Panc1 (cell line): ENCODE data around the gene TLE3. TPM values are rescaled to one million over a fixed set of nuclear protein-coding genes. Genes with fewer than 3 reads are reported as not detected.

ENCODE experiments used
- ATAC-seq: fragments of 200-7000 bp; cut with Tn5 transposase; 2 replicates; pipeline ENCODE4 v1.9.1; 2020; ENCODE audit warnings: mild to moderate bottlenecking, moderate library complexity
- BruUV-seq: library from RNA; stranded (reverse); fragments of 400-500 nt; replicated peaks from 2 replicates; lab custom pipeline; 2021; lab: Mats Ljungman, UMichigan
- CTCF ChIA-PET: fragments of 300-600 bp; sonication (Branson Sonifier 250); formaldehyde crosslinking; loops from one replicate; lab custom pipeline; 2022; ENCODE audit warnings: antibody characterized with exemption; lab: Charles Lee
- POLR2A ChIA-PET: fragments of 300-600 bp; sonication (Branson Sonifier 250); formaldehyde crosslinking; loops from one replicate; lab custom pipeline; 2022; ENCODE audit warnings: antibody characterized with exemption; lab: Charles Lee
- DNase-seq: peaks from one replicate; pipeline ENCODE4 v3.0.0-alpha.2; 2010; ENCODE audit warnings: low read depth, low spot score
- H3K27ac ChIP-seq: 2 replicates; pipeline ENCODE4 v1.5.1; 2011; ENCODE audit warnings: mild to moderate bottlenecking, low read length, inconsistent platforms
- H3K27me3 ChIP-seq: fragments of 200-500 bp; sonication (Bioruptor generic); 2 replicates; pipeline ENCODE4 v1.6.0; 2014; ENCODE audit warnings: low read length, inconsistent platforms; ENCODE audit not compliant: control insufficient read depth, insufficient read depth
- H3K36me3 ChIP-seq: fragments of 200-500 bp; sonication (Bioruptor generic); 2 replicates; pipeline ENCODE4 v1.5.1; 2014; ENCODE audit warnings: inconsistent platforms, mild to moderate bottlenecking, low read length, moderate library complexity; ENCODE audit not compliant: control insufficient read depth, insufficient read depth
- H3K4me1 ChIP-seq: 2 replicates; pipeline ENCODE4 v1.5.1; 2011; ENCODE audit warnings: inconsistent platforms, mild to moderate bottlenecking, low read length, moderate library complexity; ENCODE audit not compliant: control insufficient read depth, insufficient read depth
- H3K4me3 ChIP-seq, 2 experiments: 2 replicates each; pipeline ENCODE4 v1.5.1; 2011 to 2012; ENCODE audit warnings: low read depth in 2 of 2, low read length in 2 of 2, mild to moderate bottlenecking in 2 of 2, inconsistent platforms in 1 of 2, moderate library complexity in 1 of 2
- H3K9me3 ChIP-seq: fragments of 200-500 bp; sonication (Bioruptor generic); 2 replicates; pipeline ENCODE4 v1.5.1; 2014; ENCODE audit warnings: low read depth, mild to moderate bottlenecking, inconsistent platforms, low read length, moderate library complexity; ENCODE audit not compliant: control insufficient read depth, insufficient read depth
- POLR2AphosphoS5 ChIP-seq: IDR thresholded peaks from 2 replicates; pipeline ENCODE4 v1.6.1; 2012; ENCODE audit warnings: mild to moderate bottlenecking, low read depth, low read length, moderate library complexity
- SIN3A ChIP-seq: IDR thresholded peaks from 2 replicates; pipeline ENCODE4 v1.6.1; 2012; ENCODE audit warnings: low read depth, mild to moderate bottlenecking, low read length, moderate library complexity, borderline replicate concordance; ENCODE audit not compliant: insufficient read depth
- TCF7L2 ChIP-seq: IDR thresholded peaks from 2 replicates; pipeline ENCODE4 v1.6.1; 2011; ENCODE audit warnings: mild to moderate bottlenecking, low read depth, low read length, inconsistent platforms
- in situ Hi-C: cut with HindIII; loops from 2 replicates; pipeline ENCODE4 v1.10.0; 2016; ENCODE audit warnings: low sequenced_read_pairs, low pct_unique_long_range_greater_than_20kb
- intact Hi-C: fragments of 100-400 bp; cut with micrococcal nuclease; formaldehyde crosslinking; loops from one replicate; pipeline ENCODE4 v1.10.0; 2022; ENCODE audit not compliant: unreplicated experiment
- total RNA-seq: library from RNA; stranded (reverse); gene quantifications from one replicate; pipeline ENCODE4 v1.2.1, GENCODE V29; 2021; ENCODE audit not compliant: unreplicated experiment
- TF ChIP-seq, protein P1 (sequence below), 2 experiments: IDR thresholded peaks; 2 replicates each; pipeline ENCODE4 v1.6.1; 2011 to 2012; ENCODE audit warnings: low read depth in 2 of 2, control low read depth in 1 of 2, low read length in 1 of 2, mild to moderate bottlenecking in 1 of 2, moderate library complexity in 1 of 2; ENCODE audit not compliant: insufficient read depth in 1 of 2
- TF ChIP-seq, protein P2 (sequence below): fragments of 450-650 bp; IDR thresholded peaks from 2 replicates; pipeline ENCODE4 v1.5.1; 2017; ENCODE audit warnings: mild to moderate bottlenecking

TLE3 gene
- total RNA-seq, 1 experiment from 2014 or later = 132 TPM

DNA sequence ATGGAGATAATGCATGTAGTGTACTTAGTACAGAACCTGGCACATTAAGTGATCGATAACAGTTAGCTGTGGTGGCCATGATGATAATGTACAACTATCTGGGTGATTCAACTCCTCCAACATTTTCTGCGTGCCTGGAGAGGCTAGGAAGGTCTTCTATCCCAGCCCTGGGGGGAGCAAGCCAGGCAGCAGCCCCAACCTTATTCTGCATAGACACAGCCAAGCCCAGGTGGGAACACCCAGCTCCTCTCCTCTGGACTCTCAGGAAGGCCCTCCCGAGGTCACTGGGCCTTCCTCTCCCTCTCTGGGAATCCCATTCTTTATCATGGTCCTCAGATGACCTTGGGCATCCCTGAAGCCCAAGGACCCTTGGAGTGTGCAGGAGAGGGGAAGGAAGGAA, 5.1 kb upstream of the TLE3 start:
- Histone ChIP-seq H3K9me3 (no peaks in the 10 kb centered on the region), H3K4me3 (no peak overlapping the region), H3K4me1 (peaks cover 24% of the 10 kb centered on the region), H3K36me3 (no peaks in the 10 kb centered on the region), H3K27ac (peak overlapping the region; percentile 57; the same call in 1 of the 2 replicates), H3K27me3 (no peaks in the 10 kb centered on the region)
- BruUV-seq = no TSS peak
- ChIA-PET CTCF (no interaction called here), POLR2A (interaction anchor here (0.6 kb wide), 1 partner anchor 541 kb away, joined by 3 read pairs; no protein-coding TSS in a partner anchor)
- intact Hi-C loops = no loop called here
- TF ChIP-seq TCF7L2 (no peak), SIN3A (no peak), POLR2AphosphoS5 (no peak)
- TF ChIP-seq, protein P1, sequence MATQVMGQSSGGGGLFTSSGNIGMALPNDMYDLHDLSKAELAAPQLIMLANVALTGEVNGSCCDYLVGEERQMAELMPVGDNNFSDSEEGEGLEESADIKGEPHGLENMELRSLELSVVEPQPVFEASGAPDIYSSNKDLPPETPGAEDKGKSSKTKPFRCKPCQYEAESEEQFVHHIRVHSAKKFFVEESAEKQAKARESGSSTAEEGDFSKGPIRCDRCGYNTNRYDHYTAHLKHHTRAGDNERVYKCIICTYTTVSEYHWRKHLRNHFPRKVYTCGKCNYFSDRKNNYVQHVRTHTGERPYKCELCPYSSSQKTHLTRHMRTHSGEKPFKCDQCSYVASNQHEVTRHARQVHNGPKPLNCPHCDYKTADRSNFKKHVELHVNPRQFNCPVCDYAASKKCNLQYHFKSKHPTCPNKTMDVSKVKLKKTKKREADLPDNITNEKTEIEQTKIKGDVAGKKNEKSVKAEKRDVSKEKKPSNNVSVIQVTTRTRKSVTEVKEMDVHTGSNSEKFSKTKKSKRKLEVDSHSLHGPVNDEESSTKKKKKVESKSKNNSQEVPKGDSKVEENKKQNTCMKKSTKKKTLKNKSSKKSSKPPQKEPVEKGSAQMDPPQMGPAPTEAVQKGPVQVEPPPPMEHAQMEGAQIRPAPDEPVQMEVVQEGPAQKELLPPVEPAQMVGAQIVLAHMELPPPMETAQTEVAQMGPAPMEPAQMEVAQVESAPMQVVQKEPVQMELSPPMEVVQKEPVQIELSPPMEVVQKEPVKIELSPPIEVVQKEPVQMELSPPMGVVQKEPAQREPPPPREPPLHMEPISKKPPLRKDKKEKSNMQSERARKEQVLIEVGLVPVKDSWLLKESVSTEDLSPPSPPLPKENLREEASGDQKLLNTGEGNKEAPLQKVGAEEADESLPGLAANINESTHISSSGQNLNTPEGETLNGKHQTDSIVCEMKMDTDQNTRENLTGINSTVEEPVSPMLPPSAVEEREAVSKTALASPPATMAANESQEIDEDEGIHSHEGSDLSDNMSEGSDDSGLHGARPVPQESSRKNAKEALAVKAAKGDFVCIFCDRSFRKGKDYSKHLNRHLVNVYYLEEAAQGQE (IDR thresholded peaks at IDR 0.05; ENCODE audit: insufficient read depth in 1 of 2, low read depth in 2 of 2, low read length in 1 of 2) = no peak
- TF ChIP-seq, protein P2, sequence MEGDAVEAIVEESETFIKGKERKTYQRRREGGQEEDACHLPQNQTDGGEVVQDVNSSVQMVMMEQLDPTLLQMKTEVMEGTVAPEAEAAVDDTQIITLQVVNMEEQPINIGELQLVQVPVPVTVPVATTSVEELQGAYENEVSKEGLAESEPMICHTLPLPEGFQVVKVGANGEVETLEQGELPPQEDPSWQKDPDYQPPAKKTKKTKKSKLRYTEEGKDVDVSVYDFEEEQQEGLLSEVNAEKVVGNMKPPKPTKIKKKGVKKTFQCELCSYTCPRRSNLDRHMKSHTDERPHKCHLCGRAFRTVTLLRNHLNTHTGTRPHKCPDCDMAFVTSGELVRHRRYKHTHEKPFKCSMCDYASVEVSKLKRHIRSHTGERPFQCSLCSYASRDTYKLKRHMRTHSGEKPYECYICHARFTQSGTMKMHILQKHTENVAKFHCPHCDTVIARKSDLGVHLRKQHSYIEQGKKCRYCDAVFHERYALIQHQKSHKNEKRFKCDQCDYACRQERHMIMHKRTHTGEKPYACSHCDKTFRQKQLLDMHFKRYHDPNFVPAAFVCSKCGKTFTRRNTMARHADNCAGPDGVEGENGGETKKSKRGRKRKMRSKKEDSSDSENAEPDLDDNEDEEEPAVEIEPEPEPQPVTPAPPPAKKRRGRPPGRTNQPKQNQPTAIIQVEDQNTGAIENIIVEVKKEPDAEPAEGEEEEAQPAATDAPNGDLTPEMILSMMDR = no peak
- DNase-seq = no peak
- ATAC-seq = no peak
- in situ Hi-C loops = no loop called here

DNA sequence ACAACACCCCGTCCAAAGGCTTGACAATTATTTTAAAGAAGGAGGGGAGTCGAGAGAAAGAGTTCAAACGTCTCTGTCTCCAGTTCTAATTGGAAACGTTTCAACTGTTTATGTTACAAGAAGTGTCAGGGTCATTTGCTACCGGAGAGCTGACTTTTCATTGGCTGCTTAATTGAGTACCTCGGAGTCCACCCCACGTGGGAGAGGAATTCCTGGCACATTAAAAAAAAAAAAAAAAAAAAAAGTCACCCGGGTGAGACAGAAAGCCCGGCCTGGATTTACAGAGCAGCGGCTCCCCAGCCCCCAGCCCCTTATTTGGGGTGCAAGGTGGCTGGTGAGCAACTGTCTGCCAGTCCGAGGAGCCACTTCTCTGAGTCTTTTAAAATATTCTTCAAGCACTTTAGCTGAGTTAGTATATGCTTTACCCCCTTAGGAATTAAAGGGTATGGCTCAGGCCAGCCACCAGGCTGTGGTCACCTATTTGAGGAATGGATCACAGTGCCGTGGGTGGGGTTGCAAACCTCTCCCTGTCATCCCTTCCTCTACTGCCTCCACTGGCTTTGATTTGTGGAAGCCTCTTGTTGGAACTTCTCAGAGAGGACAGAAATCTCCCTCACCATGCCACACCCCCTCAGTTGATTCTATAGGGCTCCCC, 3.9 kb upstream of the TLE3 start:
- ATAC-seq = no peak
- DNase-seq = no peak

More for the DNA sequence above, 3.9 kb upstream of the TLE3 start:
- Histone ChIP-seq H3K36me3 (no peaks in the 10 kb centered on the region), H3K4me3 (peak overlapping the region in 1 of 2 experiments; percentile 92; a peak in 2 of 4 replicates), H3K27me3 (no peaks in the 10 kb centered on the region), H3K4me1 (peaks cover 24% of the 10 kb centered on the region), H3K9me3 (no peaks in the 10 kb centered on the region), H3K27ac (peak overlapping the region; percentile 83)
- no peak; the same call in 1 of the 2 replicates for TF ChIP-seq POLR2AphosphoS5
- TF ChIP-seq TCF7L2 = 0 out of 2 replicates have a peak, but pooled peaks have one; percentile 38
- TF ChIP-seq, protein P1 (IDR thresholded peaks at IDR 0.05; ENCODE audit: insufficient read depth in 1 of 2, low read depth in 2 of 2, low read length in 1 of 2) = no peak
- no TSS peak for BruUV-seq
- intact Hi-C loops = loop anchor here (1.0 kb wide), 1 partner anchor 10 kb away; no protein-coding TSS in a partner anchor
- ChIA-PET POLR2A (interaction anchor here (0.7 kb wide), 1 partner anchor 275 kb away, joined by 10 read pairs; no protein-coding TSS in a partner anchor), CTCF (no interaction called here)
- in situ Hi-C loops = no loop called here
